ENCODE data around the gene ARSA.

DNA sequence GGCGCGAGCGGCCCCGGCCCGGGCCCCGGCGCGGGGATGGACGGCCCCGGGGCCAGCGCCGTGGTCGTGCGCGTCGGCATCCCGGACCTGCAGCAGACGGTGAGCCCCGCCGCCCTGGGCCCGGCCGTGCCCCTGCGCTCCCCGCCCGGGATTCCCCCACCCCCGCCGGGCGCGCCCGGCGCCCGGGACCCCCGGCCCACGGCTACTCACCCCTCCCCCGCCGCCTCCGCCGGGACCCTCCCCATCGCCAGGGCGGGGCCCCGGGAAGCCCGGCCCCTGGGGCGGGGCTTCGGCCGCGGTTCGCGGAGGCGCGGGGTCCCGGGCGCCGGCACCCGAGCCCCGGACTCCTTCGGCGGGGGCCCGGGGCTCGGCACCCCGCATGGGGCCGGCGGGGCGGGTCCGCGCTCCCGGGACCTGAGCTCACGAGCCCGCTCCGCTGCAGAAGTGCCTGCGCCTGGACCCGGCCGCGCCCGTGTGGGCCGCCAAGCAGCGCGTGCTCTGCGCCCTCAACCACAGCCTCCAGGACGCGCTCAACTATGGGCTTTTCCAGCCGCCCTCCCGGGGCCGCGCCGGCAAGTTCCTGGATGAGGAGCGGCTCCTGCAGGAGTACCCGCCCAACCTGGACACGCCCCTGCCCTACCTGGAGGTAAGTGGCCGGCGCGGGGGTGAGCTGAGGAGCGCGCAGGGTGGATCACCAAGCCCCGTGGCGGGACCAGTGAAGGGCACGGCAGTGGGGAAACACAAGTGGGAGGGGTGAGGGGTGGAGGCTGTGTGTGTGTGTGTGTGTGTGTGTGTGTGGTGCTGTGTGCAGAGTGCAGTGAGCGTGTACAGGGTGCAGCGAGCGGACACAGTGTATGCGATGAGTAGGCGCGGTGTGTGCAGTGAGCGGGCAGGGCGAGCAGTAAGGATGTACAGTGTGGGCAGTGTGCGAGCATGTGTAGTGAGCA lies 46.9 kb upstream of the ARSA start:
- TF ChIP-seq ZBTB20 (tag by site-specific recombination; IDR thresholded peaks at IDR 0.05): peak; percentile 97
- no peak for TF ChIP-seq ZNF76 (tag by site-specific recombination; IDR thresholded peaks at IDR 0.05; ENCODE audit: borderline replicate concordance, low read depth)
